ENCODE results near the gene NR2E1.

Gene NR2E1

GRCh38 chr6:108194503-108194902, 28.7 kb downstream of the NR2E1 start:
- DNase-seq = no peak
- in situ Hi-C loops (cut with MboI; ENCODE audit: low pct_unique_long_range_greater_than_20kb, low sequenced_read_pairs) = no loop called here

- DNase-seq = no peak
- in situ Hi-C loops (cut with MboI; ENCODE audit: low pct_unique_long_range_greater_than_20kb, low sequenced_read_pairs) = no loop called here
These were observed 29.4 kb downstream of the NR2E1 start for GRCh38 chr6:108195209-108195608.

DNA sequence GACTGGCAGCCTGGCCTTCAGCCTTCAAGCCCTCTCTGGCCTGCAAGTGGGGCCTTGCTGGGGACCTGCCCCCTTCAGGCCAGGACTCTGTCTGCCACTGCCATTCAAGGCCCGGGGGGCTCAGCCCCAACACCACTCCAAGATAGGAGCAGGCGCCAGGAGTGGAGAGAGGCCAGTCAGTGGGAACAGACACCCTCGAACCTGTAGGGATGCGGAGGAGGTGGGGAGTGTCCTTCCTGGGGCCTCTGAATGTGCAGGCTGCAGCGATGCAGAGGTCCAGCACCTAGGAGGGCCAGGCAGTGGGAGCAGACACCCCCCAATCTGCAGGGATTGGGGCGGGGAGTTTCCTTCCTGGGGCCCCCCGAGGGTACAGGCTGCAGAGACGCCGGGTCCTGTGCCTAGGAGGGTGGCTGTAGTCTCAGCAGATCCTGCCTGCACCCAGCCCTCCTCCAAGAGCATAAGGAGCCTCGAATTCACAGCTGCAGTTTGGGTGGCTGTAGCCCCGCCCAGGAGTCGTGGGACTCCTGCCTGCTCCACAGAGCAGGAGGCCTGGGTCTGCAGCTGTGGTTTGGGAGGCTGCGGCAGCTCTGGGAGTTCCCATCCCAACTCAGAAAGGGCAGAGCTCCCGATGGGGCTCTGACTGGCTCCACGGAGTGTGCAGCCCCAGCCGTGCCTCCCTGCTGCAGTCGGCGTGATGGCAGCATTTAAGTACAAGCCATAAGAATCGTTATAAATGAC, 33.1 kb downstream of the NR2E1 start:
- DNase-seq = no peak
- in situ Hi-C loops (cut with MboI; ENCODE audit: low pct_unique_long_range_greater_than_20kb, low sequenced_read_pairs) = no loop called here

DNA sequence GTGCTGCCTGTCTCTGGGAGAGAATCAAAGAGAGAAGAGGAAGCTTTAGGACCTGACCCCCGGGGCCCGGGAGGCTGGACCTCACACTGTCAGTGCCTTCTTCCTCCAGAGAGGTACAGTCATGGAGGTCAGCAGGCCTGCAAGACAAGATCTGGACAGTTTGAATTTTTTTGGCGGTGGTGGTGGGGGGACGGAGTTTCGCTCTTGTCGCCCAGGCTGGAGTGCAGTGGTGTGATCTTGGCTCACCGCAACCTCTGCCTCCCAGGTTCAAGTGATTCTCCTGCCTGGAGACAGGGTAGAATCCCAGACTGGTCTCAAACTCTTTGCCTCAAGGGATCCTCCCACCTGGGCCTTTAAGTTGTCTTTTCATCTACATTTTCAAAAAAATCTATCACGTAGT, 34.4 kb downstream of the NR2E1 start:
- in situ Hi-C loops (cut with MboI; ENCODE audit: low pct_unique_long_range_greater_than_20kb, low sequenced_read_pairs) = no loop called here

DNA sequence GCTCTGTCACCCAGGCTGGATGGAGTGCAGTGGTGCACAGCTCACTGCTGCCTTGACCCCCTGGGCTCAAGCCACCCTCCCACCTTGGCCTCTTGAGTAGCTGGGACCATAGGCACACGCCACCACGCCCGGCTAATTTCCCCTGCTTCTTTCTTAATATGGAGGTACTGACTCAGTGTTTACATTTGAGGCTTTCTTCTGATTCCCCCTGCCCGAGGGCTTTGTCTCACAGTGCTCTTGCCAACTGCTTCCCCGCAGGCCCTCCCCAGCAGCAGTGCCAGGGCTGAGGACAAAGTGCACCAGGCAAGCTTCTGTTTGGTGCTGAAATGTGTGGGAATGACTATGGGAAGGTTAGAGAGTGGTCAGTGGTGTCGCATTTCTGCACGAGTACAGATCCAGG, 34.8 kb downstream of the NR2E1 start:
- in situ Hi-C loops (cut with MboI; ENCODE audit: low pct_unique_long_range_greater_than_20kb, low sequenced_read_pairs) = no loop called here
- DNase-seq = no peak

More for the DNA sequence above, 34.4 kb downstream of the NR2E1 start:
- no peak for DNase-seq

DNA sequence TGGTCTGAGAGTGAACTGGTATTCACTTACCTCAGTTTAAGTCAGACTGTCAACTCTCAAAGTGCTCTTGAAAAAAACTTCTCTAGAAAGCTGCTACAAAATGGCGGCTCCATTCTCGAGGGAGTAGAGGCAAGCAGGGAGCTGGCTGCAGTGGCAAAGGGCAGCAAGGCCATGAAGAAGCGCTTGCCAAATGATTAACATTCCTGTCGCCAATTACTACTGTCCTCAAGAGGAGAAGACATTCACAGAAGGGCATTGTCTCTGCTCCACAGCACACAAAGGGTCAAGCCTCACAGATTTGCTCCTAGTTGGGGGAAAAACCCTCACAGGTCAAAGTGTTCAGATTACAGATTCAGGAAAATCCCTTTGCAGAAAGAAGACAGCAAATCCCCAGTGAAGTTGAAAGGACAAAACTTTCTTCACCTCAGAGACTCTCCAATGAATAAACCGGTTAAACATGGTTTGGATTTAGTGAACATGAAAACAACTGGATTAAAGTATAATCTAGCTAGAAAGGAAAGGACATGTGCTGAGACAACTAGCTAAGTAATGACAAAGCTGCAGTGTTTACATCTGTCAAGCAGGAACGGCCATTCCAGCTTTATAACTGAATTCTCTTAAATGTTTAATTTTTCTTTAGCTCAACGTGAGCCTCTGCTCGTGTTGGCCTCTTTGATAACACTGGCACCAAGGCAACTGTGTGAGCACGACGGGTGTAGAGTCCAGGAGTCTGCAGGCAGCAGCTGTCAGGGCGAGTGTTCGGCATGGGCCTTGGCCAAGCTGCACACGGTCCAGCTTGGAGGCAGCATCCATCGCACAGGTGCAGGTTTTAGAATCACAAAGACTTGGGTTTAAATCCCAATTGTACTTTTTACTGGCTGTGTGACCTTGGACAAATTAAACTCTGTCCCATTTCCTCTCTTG, 37.6 kb downstream of the NR2E1 start:
- in situ Hi-C loops (cut with MboI; ENCODE audit: low pct_unique_long_range_greater_than_20kb, low sequenced_read_pairs) = no loop called here
- no peak for DNase-seq

- in situ Hi-C loops (cut with MboI; ENCODE audit: low pct_unique_long_range_greater_than_20kb, low sequenced_read_pairs) = no loop called here
These were observed 41.2 kb downstream of the NR2E1 start for GRCh38 chr6:108207013-108207412.

DNA sequence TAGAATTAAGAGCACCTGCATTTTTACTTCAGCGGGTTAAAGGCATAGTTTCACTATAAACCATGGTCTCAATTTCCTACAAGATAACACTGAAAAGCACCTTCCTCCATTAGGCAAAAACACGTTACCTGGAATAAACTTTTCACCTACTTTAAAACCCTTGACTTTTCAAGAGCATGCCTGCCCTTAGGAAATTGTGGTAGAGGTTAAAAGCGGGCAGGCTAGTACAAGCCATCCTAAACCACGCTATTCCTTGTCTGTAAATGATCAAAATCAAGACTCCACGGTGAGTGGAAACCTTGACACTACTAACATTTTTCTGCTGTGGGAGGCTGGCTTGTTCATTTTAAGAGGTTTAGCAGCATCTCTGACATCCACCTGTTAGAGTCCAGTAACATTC, 43.9 kb downstream of the NR2E1 start:
- DNase-seq = no peak
- in situ Hi-C loops (cut with MboI; ENCODE audit: low pct_unique_long_range_greater_than_20kb, low sequenced_read_pairs) = no loop called here

More at GRCh38 chr6:108207013-108207412, 41.2 kb downstream of the NR2E1 start:
- no peak for DNase-seq

- in situ Hi-C loops (cut with MboI; ENCODE audit: low pct_unique_long_range_greater_than_20kb, low sequenced_read_pairs) = no loop called here
- DNase-seq = no peak
These were observed 44.7 kb downstream of the NR2E1 start for GRCh38 chr6:108210556-108210955.

DNA sequence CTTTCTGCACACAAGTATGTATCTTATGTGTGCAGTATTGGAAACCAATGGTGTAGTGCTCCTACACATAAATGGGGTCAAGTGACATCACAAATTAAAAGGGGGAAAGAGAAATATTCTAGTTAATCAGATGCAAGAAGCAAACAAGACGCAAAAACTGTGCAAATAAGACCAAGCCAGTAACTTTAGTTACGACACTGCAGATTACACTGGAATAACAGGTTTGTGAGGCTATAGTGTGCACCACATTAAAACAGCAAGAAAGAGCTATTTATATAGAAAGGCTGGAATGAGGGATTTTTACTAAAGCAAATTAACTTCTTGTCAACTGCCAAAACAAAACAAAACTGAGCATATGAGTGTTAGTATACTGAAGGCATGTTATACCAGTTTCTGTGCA, 45.8 kb downstream of the NR2E1 start:
- DNase-seq = no peak
- in situ Hi-C loops (cut with MboI; ENCODE audit: low pct_unique_long_range_greater_than_20kb, low sequenced_read_pairs) = no loop called here

DNA sequence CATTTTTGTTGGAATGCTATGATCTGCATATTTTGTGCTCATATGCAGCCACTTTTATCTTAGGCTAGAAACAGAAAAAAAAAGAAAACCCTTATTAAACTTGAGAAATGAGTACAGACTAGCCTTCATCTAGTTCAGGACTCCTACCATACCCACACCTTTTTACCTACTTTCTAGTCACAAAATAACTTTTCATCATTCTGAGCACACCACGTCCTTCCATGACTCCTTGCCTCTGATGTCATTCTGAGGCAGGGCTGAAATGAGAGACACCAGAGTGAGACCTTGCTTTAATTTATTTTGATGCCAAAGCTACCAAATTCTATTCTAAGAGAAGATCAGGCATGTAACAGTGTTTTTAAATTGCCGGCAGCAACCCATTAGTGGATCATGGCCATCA, 56.2 kb downstream of the NR2E1 start:
- in situ Hi-C loops (cut with MboI; ENCODE audit: low pct_unique_long_range_greater_than_20kb, low sequenced_read_pairs) = no loop called here
- no peak for DNase-seq

GRCh38 chr6:108222504-108222903, 56.7 kb downstream of the NR2E1 start:
- in situ Hi-C loops (cut with MboI; ENCODE audit: low pct_unique_long_range_greater_than_20kb, low sequenced_read_pairs) = no loop called here
- DNase-seq = peak; percentile 54

DNA sequence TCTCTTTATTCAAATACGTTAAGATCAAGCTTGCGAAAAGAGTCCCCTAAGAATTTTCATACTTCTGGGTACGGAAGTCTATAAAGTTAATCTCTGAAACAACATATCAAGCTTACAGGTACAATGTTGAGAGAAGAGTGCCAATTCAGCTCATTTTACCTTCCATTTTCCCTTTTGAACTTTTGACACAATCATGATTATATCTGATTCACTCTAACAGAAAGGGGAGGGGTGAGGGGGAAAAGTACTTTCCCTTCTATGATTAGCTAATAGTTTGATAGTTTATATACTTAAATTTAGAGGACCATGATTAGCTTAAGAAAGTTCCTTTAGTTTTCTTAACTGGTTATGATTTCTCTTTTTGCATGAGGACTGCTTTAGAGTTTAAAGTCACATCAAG, 61.5 kb downstream of the NR2E1 start:
- in situ Hi-C loops (cut with MboI; ENCODE audit: low pct_unique_long_range_greater_than_20kb, low sequenced_read_pairs) = no loop called here
- DNase-seq = no peak

DNA sequence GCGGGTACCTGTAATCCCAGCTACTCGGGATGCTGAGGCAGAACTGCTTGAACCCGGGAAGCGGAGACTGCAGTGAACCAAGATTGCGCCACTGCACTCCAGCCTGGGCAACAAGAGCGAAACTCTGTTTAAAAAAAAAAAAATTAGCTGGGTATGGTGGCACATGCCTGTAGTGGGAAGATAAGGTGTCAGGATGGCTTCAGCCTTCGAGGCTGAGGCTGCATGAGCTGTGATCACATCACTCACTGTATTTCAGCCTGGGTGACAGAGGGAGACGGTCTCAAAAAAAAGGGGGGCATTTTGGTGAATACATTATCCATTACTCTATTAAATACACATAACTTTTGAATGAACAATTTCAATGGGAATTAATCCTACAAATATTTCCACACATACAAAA, 62.6 kb downstream of the NR2E1 start:
- DNase-seq = no peak
- in situ Hi-C loops (cut with MboI; ENCODE audit: low pct_unique_long_range_greater_than_20kb, low sequenced_read_pairs) = no loop called here

DNA sequence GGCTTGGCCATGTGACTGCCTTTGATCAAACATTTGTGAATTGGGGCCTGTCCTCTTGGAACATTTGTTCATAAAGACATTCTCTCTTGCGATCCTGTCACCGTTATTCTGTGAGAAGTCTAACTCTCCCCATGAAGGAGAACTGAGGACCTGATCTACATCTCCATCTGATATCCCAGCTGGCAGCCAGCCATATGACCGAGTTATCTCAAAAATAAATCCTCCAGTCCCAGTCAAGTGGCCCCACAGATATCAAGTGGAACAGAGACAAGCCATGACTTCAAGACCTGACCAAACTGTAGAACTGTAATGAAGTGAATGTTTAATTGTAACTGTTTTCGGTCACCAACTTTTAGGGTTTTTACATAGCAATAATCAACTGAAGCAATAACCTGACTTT, 69.3 kb downstream of the NR2E1 start:
- no peak for DNase-seq
- in situ Hi-C loops (cut with MboI; ENCODE audit: low pct_unique_long_range_greater_than_20kb, low sequenced_read_pairs) = no loop called here

- DNase-seq = no peak
- in situ Hi-C loops (cut with MboI; ENCODE audit: low pct_unique_long_range_greater_than_20kb, low sequenced_read_pairs) = no loop called here
These were observed 71.0 kb downstream of the NR2E1 start for GRCh38 chr6:108236791-108237190.

DNA sequence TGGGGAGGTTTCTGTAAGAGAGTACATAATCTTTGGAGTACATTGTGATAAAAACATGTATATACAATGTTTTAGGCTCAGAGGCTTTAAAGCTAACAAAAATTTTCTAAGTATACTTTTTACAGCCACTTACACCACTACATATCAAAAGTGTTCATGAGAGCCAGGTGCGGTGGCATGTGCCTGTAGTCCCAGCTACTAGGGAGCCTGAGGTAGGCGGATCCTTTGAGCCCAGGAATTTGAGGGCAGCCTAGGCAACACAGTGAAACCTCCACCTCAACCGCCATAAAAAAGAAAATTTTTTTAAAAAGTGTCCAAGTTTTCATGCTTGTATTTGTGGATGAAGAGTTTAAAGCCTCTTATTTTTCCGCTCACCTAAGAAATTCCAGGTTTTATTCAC, 72.5 kb downstream of the NR2E1 start:
- in situ Hi-C loops (cut with MboI; ENCODE audit: low pct_unique_long_range_greater_than_20kb, low sequenced_read_pairs) = no loop called here
- DNase-seq = no peak
